HepG2 (cell line): Measurements from ENCODE around the gene FGFR4. TPM values are rescaled to one million over a fixed set of nuclear protein-coding genes. Genes with fewer than 3 reads are reported as not detected.

Experiments
- CREB1 ChIP-seq, 2 experiments: fragments of 450-650 bp in 1 of 2; IDR thresholded peaks; 2 replicates each; pipeline ENCODE4 v1.6.1; 2016 to 2017; ENCODE audit warnings: control low read depth in 1 of 2, mild to moderate bottlenecking in 1 of 2, missing compliant biosample characterization in 1 of 2, missing genetic modification characterization in 1 of 2
- CREB3 ChIP-seq: sonication (generic); formaldehyde crosslinking; IDR thresholded peaks from 2 replicates; pipeline ENCODE4 v1.5.0; 2020; ENCODE audit warnings: missing genetic modification reagents
- ELF4 ChIP-seq: sonication (generic); formaldehyde crosslinking; IDR thresholded peaks from 2 replicates; pipeline ENCODE4 v1.5.0; 2020; ENCODE audit warnings: missing genetic modification reagents, mild to moderate bottlenecking, moderate library complexity, borderline replicate concordance
- HMG20A ChIP-seq: IDR thresholded peaks from 2 replicates; pipeline ENCODE4 v1.6.1; 2016; ENCODE audit warnings: borderline replicate concordance
- KDM2A ChIP-seq: sonication (generic); formaldehyde crosslinking; IDR thresholded peaks from 2 replicates; pipeline ENCODE4 v1.4.0; 2020; ENCODE audit warnings: low read depth, missing genetic modification reagents, borderline replicate concordance
- KLF9 ChIP-seq: IDR thresholded peaks from 2 replicates; pipeline ENCODE4 v1.6.1; 2016; ENCODE audit warnings: low read depth
- ONECUT2 ChIP-seq: sonication (generic); formaldehyde crosslinking; IDR thresholded peaks from 2 replicates; pipeline ENCODE4 v1.4.0; 2020; ENCODE audit warnings: missing genetic modification reagents
- RBM22 ChIP-seq: fragments of 200-400 bp; formaldehyde crosslinking; optimal IDR thresholded peaks from 2 replicates; pipeline ENCODE3; 2017; ENCODE audit warnings: mild to moderate bottlenecking, low read length, moderate library complexity
- RORA ChIP-seq: sonication (generic); formaldehyde crosslinking; IDR thresholded peaks from 2 replicates; pipeline ENCODE4 v1.5.0; 2020; ENCODE audit warnings: mild to moderate bottlenecking, missing genetic modification reagents, moderate library complexity
- SRSF9 ChIP-seq: fragments of 200-400 bp; formaldehyde crosslinking; IDR thresholded peaks from 2 replicates; pipeline ENCODE4 v1.6.1; 2018; ENCODE audit warnings: borderline replicate concordance, mild to moderate bottlenecking, low read depth, low read length; ENCODE audit not compliant: insufficient read depth, poor library complexity, severe bottlenecking
- TMF1 ChIP-seq: sonication (generic); formaldehyde crosslinking; IDR thresholded peaks from 2 replicates; pipeline ENCODE4 v1.8.1; 2022; ENCODE audit warnings: low read depth, missing genetic modification reagents
- ZBTB42 ChIP-seq: sonication (generic); formaldehyde crosslinking; IDR thresholded peaks from 2 replicates; pipeline ENCODE4 v1.5.0; 2020; ENCODE audit warnings: mild to moderate bottlenecking, missing genetic modification reagents
- ZFP41 ChIP-seq: sonication (generic); formaldehyde crosslinking; IDR thresholded peaks from 2 replicates; pipeline ENCODE4 v1.4.0; 2020; ENCODE audit warnings: mild to moderate bottlenecking, missing genetic modification reagents, borderline replicate concordance
- ZNF260 ChIP-seq: sonication (generic); formaldehyde crosslinking; IDR thresholded peaks from 2 replicates; pipeline ENCODE4 v1.4.0; 2020; ENCODE audit warnings: missing genetic modification reagents, low read depth, mild to moderate bottlenecking, borderline replicate concordance
- ZNF274 ChIP-seq: sonication (generic); formaldehyde crosslinking; IDR thresholded peaks from 2 replicates; pipeline ENCODE4 v1.5.1; 2020; ENCODE audit warnings: mild to moderate bottlenecking, missing genetic modification reagents
- ZNF569 ChIP-seq: sonication (generic); formaldehyde crosslinking; IDR thresholded peaks from 2 replicates; pipeline ENCODE4 v1.5.0; 2020; ENCODE audit warnings: mild to moderate bottlenecking, missing genetic modification reagents, moderate library complexity, borderline replicate concordance
- ZNF629 ChIP-seq: sonication (generic); formaldehyde crosslinking; conservative IDR thresholded peaks from 2 replicates; pipeline ENCODE4 v1.5.0; 2020; ENCODE audit warnings: missing genetic modification reagents
- ZNF773 ChIP-seq: sonication (generic); formaldehyde crosslinking; IDR thresholded peaks from 2 replicates; pipeline ENCODE4 v1.4.0; 2020; ENCODE audit warnings: missing genetic modification reagents, borderline replicate concordance
- polyA plus RNA-seq, 8 experiments: library from polyadenylated mRNA; depleted of rRNA in 3 of 8; stranded (reverse) in 7 of 8; unstranded in 1 of 8; fragments of >200 nt; fragmentation: Illumina TruSeq in 4 of 8; extraction: Trizol in 4 of 8; gene quantifications; 2 replicates each; pipeline versions ENCODE4 v1.2.1 to v1.2.3, GENCODE V29; 2011 to 2016; ENCODE audit warnings: low read depth in 4 of 8, missing spikeins in 1 of 8, mixed read lengths in 1 of 8; ENCODE audit not compliant: insufficient read depth in 1 of 8
- total RNA-seq, 5 experiments: library from RNA; depleted of rRNA; stranded (reverse); fragments of >200 nt; fragmentation: Illumina TruSeq; extraction: Trizol; gene quantifications; 2 replicates each; pipeline ENCODE4 v1.2.3, GENCODE V29; 2016; ENCODE audit warnings: low read depth in 1 of 5
- TF ChIP-seq, protein P1 (sequence below): sonication (generic); formaldehyde crosslinking; IDR thresholded peaks from 2 replicates; pipeline ENCODE4 v1.4.0; 2020; ENCODE audit warnings: missing genetic modification reagents
- TF ChIP-seq, protein P2 (sequence below): sonication (generic); formaldehyde crosslinking; IDR thresholded peaks from 2 replicates; pipeline ENCODE4 v1.5.1; 2020; ENCODE audit warnings: mild to moderate bottlenecking, missing genetic modification reagents, moderate library complexity
- TF ChIP-seq, protein P3 (sequence below): sonication (generic); formaldehyde crosslinking; IDR thresholded peaks from 2 replicates; pipeline ENCODE4 v1.4.0; 2020; ENCODE audit warnings: missing genetic modification reagents
- TF ChIP-seq, protein P4 (sequence below), 2 experiments: fragments of 450-650 bp in 1 of 2; sonication (generic) in 1 of 2; formaldehyde crosslinking; IDR thresholded peaks; 2 replicates each; pipeline versions ENCODE4 v1.5.0 to v1.8.0; 2020 to 2022; ENCODE audit warnings: mild to moderate bottlenecking in 1 of 2, missing genetic modification reagents in 1 of 2

The FGFR4 gene
- total and polyA plus RNA-seq, 2 of the 13 experiments (the other 11 are each of a cell fraction or from before 2014, with no cell fraction given), result 129 to 219 TPM

DNA sequence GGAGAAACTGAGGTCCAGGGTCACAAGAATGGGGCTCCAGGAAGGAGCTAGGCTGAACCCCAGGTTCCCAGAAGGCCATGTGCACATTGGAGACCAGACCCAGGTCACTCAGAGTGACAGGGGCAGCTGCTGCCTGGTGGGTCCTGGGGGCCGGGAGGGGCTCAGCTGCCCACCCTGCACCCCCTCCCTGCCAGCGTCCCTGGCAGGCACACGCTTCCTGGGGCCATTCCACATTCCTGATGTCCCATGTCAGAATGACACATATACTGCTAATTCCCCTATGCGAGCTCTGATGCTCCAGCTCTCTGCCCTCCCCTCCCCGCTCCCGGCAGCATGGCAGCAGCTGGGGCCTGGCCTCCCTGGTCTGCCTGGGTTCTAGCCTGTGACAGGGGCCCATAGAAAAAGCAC is 14.0 kb downstream of the FGFR4 start (continued):
- TF ChIP-seq, protein P1, sequence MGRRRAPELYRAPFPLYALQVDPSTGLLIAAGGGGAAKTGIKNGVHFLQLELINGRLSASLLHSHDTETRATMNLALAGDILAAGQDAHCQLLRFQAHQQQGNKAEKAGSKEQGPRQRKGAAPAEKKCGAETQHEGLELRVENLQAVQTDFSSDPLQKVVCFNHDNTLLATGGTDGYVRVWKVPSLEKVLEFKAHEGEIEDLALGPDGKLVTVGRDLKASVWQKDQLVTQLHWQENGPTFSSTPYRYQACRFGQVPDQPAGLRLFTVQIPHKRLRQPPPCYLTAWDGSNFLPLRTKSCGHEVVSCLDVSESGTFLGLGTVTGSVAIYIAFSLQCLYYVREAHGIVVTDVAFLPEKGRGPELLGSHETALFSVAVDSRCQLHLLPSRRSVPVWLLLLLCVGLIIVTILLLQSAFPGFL, result no peak
- TF ChIP-seq, protein P2, sequence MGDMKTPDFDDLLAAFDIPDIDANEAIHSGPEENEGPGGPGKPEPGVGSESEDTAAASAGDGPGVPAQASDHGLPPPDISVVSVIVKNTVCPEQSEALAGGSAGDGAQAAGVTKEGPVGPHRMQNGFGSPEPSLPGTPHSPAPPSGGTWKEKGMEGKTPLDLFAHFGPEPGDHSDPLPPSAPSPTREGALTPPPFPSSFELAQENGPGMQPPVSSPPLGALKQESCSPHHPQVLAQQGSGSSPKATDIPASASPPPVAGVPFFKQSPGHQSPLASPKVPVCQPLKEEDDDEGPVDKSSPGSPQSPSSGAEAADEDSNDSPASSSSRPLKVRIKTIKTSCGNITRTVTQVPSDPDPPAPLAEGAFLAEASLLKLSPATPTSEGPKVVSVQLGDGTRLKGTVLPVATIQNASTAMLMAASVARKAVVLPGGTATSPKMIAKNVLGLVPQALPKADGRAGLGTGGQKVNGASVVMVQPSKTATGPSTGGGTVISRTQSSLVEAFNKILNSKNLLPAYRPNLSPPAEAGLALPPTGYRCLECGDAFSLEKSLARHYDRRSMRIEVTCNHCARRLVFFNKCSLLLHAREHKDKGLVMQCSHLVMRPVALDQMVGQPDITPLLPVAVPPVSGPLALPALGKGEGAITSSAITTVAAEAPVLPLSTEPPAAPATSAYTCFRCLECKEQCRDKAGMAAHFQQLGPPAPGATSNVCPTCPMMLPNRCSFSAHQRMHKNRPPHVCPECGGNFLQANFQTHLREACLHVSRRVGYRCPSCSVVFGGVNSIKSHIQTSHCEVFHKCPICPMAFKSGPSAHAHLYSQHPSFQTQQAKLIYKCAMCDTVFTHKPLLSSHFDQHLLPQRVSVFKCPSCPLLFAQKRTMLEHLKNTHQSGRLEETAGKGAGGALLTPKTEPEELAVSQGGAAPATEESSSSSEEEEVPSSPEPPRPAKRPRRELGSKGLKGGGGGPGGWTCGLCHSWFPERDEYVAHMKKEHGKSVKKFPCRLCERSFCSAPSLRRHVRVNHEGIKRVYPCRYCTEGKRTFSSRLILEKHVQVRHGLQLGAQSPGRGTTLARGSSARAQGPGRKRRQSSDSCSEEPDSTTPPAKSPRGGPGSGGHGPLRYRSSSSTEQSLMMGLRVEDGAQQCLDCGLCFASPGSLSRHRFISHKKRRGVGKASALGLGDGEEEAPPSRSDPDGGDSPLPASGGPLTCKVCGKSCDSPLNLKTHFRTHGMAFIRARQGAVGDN (CRISPR knock-in tag), result peak; percentile 43; the same call in 1 of the 2 replicates
- TF ChIP-seq ONECUT2 (CRISPR knock-in tag) (no peak), ELF4 (CRISPR knock-in tag) (no peak), ZFP41 (CRISPR knock-in tag) (no peak), ZBTB42 (CRISPR knock-in tag) (no peak), CREB3 (CRISPR knock-in tag) (no peak), KLF9 (CRISPR knock-in tag) (no peak), ZNF569 (CRISPR knock-in tag) (no peak), HMG20A (no peak), ZNF629 (CRISPR knock-in tag) (peak; percentile 50; the same call in 1 of the 2 replicates), ZNF274 (CRISPR knock-in tag) (no peak), RORA (CRISPR knock-in tag) (no peak), ZNF260 (no peak), SRSF9 (no peak), KDM2A (CRISPR knock-in tag) (peak; percentile 43; the same call in 1 of the 2 replicates), CREB1 (IDR thresholded peaks at IDR 0.05) (no peak), CREB1 (CRISPR knock-in tag; IDR thresholded peaks at IDR 0.05) (no peak), RBM22 (peak; percentile 94), TMF1 (CRISPR knock-in tag) (no peak), ZNF773 (no peak)
- TF ChIP-seq, protein P3, sequence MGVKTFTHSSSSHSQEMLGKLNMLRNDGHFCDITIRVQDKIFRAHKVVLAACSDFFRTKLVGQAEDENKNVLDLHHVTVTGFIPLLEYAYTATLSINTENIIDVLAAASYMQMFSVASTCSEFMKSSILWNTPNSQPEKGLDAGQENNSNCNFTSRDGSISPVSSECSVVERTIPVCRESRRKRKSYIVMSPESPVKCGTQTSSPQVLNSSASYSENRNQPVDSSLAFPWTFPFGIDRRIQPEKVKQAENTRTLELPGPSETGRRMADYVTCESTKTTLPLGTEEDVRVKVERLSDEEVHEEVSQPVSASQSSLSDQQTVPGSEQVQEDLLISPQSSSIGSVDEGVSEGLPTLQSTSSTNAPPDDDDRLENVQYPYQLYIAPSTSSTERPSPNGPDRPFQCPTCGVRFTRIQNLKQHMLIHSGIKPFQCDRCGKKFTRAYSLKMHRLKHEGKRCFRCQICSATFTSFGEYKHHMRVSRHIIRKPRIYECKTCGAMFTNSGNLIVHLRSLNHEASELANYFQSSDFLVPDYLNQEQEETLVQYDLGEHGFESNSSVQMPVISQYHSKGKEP, result no peak
- TF ChIP-seq, protein P4, sequence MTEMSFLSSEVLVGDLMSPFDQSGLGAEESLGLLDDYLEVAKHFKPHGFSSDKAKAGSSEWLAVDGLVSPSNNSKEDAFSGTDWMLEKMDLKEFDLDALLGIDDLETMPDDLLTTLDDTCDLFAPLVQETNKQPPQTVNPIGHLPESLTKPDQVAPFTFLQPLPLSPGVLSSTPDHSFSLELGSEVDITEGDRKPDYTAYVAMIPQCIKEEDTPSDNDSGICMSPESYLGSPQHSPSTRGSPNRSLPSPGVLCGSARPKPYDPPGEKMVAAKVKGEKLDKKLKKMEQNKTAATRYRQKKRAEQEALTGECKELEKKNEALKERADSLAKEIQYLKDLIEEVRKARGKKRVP (CRISPR knock-in tag; IDR thresholded peaks at IDR 0.05), result no peak
